Lower leg skin (tissue), 4 donors: ENCODE results near the gene CLIC3. TPM values are rescaled to one million over a fixed set of nuclear protein-coding genes. Genes with fewer than 3 reads are reported as not detected.
A peak's percentile ranks its signal among the peaks of the same experiment; 100 is the strongest.

ENCODE experiments used
- DNase-seq, 2 donors: peaks; one replicate each; pipeline ENCODE4 v3.0.0-alpha.2; 2019; ENCODE audit warnings: low spot score in 2 of 2
- H3K4me3 ChIP-seq: fragments of 200-600 bp; sonication (generic); 2 replicates; pipeline ENCODE4 v1.5.1; 2017; ENCODE audit warnings: mild to moderate bottlenecking, low read depth; ENCODE audit not compliant: poor library complexity, severe bottlenecking
- POLR2A ChIP-seq, 2 donors: fragments of 450-650 bp; IDR thresholded peaks; one replicate each; pipeline ENCODE4 v1.6.1; 2016 to 2017; ENCODE audit warnings: antibody characterized with exemption in 2 of 2, mild to moderate bottlenecking in 1 of 2, moderate library complexity in 1 of 2
- WGBS, 2 donors: methylation state at CpG; one replicate each; pipeline ENCODE4 v1.1.5; 2018; 5-methylcytosine and 5-hydroxymethylcytosine counted together
- intact Hi-C: fragments of 100-400 bp; cut with DNase I; formaldehyde crosslinking; loops from one replicate; pipeline ENCODE4 v1.15.0; 2023; ENCODE audit warnings: low total_unique reads
- total RNA-seq, 4 donors: library from RNA; depleted of rRNA; stranded (reverse); fragments of >200 nt; gene quantifications; one replicate each; pipeline ENCODE4 v1.1.0, GENCODE V29; 2016
- TF ChIP-seq, protein P1 (sequence below), 3 donors: fragments of 450-650 bp; IDR thresholded peaks; one replicate each; pipeline ENCODE4 v1.5.1; 2016; ENCODE audit warnings: antibody characterized with exemption in 3 of 3, mild to moderate bottlenecking in 3 of 3, moderate library complexity in 2 of 3

CLIC3 gene
- total RNA-seq, 4 donors from 2014 or later, result 114 to 328 (median 163) TPM

DNA sequence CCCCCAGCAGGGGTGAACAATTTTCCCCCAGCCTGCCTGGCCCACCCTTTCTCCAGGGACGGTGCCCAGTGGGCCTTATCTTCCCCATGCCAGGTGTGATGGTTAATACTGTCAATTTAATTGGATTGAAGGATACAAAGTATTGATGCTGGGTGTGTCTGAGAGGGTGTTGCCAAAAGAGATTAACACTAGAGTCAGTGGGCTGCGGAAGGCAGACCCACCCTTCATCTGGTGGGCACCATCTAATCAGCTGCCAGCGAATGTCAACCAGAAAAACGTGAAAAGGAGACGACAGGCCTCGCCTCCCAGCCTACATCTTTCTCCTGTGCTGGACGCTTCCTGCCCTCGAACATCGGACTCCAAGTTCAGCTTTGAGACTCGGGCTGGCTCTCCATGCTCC, 41.1 kb upstream of the CLIC3 start:
- TF ChIP-seq, protein P1, sequence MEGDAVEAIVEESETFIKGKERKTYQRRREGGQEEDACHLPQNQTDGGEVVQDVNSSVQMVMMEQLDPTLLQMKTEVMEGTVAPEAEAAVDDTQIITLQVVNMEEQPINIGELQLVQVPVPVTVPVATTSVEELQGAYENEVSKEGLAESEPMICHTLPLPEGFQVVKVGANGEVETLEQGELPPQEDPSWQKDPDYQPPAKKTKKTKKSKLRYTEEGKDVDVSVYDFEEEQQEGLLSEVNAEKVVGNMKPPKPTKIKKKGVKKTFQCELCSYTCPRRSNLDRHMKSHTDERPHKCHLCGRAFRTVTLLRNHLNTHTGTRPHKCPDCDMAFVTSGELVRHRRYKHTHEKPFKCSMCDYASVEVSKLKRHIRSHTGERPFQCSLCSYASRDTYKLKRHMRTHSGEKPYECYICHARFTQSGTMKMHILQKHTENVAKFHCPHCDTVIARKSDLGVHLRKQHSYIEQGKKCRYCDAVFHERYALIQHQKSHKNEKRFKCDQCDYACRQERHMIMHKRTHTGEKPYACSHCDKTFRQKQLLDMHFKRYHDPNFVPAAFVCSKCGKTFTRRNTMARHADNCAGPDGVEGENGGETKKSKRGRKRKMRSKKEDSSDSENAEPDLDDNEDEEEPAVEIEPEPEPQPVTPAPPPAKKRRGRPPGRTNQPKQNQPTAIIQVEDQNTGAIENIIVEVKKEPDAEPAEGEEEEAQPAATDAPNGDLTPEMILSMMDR (IDR thresholded peaks at IDR 0.05), result no peak
- no peak for TF ChIP-seq POLR2A (IDR thresholded peaks at IDR 0.05)
- WGBS, 2 donors, result 83 to 87% methylated on average over 10 of the region's 10 CpGs
- DNase-seq, result no peak
- no peak overlapping the region for H3K4me3 ChIP-seq
- intact Hi-C loops, result no loop called here

DNA sequence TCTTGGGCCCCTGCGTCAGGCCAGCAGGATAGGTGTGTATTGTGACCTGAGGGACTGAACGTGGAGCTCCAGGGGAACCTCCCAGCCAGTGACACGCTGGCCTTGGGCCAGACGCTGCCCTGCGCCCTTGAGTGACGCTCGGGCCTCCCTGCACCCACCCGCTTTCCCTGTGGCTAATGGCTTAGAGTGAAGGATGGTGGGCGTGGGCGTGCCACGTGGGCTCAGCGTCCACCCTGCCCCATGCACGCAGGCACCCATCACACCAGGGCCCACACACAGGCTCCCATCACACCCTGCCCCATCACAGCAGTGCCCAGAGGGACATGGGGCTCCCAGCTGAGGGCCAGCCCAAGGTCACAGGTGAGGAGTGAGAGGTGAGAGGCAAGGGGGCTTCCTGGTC, 40.7 kb upstream of the CLIC3 start:
- intact Hi-C loops, result no loop called here
- no peak overlapping the region for H3K4me3 ChIP-seq
- no peak for DNase-seq
- TF ChIP-seq, protein P1 (IDR thresholded peaks at IDR 0.05), result no peak
- no peak for TF ChIP-seq POLR2A (IDR thresholded peaks at IDR 0.05)
- 62 to 70% methylated on average over 2 to 12 of the region's 13 CpGs for WGBS, 2 donors

DNA sequence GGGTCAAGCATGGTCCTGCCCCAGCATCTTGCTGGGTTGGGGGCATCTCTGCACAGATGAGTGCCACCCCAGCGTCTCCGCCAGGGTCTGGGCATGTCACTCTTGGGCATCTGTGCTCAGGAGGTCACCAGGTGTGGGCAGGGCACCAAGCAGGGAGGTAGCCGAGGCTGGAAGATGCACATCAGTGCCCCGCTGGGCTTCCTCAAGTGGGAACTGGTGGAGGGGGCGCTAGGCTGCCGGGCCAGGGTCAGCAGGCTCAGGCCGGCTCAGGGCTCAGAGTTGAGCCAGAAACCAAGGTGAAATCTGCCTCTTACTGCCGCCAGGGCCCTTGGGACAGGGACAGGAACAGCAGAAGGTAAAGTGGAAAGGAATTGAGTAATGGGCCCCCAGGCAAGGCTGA, 39.6 kb upstream of the CLIC3 start:
- intact Hi-C loops, result no loop called here
- TF ChIP-seq, protein P1 (IDR thresholded peaks at IDR 0.05), result no peak
- no peak for TF ChIP-seq POLR2A (IDR thresholded peaks at IDR 0.05)
- 67 to 76% methylated on average over 8 of the region's 8 CpGs for WGBS, 2 donors
- DNase-seq, result no peak
- H3K4me3 ChIP-seq, result no peak overlapping the region

DNA sequence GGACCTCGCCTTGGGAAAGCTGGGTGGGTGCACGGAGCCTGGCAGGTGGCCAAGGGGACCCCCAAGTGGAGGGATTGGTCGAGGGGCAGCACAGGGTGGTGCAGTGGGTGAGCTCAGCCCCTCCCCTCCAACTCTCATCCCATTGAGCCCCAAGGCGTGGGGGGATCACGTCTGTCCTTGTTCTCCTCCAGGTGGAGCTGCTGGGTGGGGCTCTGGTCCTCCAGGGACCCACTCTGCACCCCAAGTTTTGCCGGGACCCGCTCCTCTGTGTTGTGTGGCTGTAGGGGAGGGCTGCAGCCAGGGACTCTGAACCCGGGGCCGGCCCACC, 39.1 kb upstream of the CLIC3 start:
- H3K4me3 ChIP-seq, result no peak overlapping the region
- intact Hi-C loops, result no loop called here
- WGBS, 2 donors, result 14 to 25% methylated on average over 4 to 7 of the region's 9 CpGs
- DNase-seq, result no peak
- TF ChIP-seq, protein P1 (IDR thresholded peaks at IDR 0.05), result no peak
- no peak for TF ChIP-seq POLR2A (IDR thresholded peaks at IDR 0.05)

DNA sequence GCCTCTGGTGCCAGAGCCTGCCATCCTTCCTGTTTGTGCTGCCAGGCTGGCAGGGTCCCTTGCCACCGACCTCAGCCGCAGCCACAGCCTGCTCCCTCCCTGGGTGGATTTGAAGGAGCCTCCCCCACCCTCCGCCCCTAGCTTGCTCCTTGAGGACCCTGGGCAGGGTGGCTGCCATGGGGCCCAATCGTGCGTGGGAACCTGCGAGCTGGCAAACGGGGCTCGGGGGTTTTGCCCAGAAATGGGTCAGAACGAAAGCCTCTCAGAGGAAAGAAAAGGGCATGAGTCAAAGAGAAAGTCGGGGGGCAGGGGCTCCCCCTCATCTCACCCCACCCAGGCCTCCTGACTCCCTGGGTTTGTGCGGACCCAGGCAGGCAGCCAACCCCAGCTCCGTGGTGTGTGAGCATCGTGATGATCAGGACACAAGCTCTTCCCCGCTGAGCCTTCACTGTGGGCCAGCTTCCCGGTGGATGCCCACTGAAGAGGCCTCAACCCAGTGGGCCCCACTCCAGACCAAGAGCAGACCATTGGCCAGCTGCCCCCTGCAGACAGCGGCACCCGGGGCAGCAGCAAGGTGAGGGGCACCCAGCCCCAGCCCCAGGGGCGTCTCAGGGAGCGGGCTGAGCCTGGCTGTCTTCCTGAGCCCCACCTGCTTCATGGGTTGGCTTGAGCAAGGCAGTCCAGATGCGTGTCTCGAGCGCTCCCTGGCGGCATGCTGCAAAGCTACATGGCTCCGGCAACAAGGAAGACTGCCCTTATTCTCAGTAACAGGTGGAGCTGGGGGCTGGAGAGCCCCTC, 38.5 kb upstream of the CLIC3 start:
- H3K4me3 ChIP-seq, result no peak overlapping the region
- DNase-seq, result peak; percentile 68 to 96
- 11 to 19% methylated on average over 16 to 19 of the region's 24 CpGs for WGBS, 2 donors
- TF ChIP-seq, protein P1 (IDR thresholded peaks at IDR 0.05), result peak in 1 of 3 donors; percentile 79
- TF ChIP-seq POLR2A (IDR thresholded peaks at IDR 0.05), result no peak
- intact Hi-C loops, result loop anchor here (5.0 kb wide), 1 partner anchor 253 kb away; no protein-coding TSS in a partner anchor
